H1 (cell line): ENCODE measurements around the gene GP5. TPM values are rescaled to one million over a fixed set of nuclear protein-coding genes. Genes with fewer than 3 reads are reported as not detected.
A peak's percentile ranks its signal among the peaks of the same experiment; 100 is the strongest.

ENCODE experiments used
- CTCF ChIA-PET: fragments of 300-600 bp; sonication (Branson Sonifier 250); formaldehyde crosslinking; loops from one replicate; lab custom pipeline; 2021; ENCODE audit not compliant: partially characterized antibody; lab: Charles Lee
- POLR2A ChIA-PET: fragments of 300-600 bp; sonication (Branson Sonifier 250); formaldehyde crosslinking; loops from one replicate; lab custom pipeline; 2021; ENCODE audit warnings: inconsistent platforms; ENCODE audit not compliant: partially characterized antibody; lab: Charles Lee
- DNase-seq, 2 experiments: peaks; one replicate each; pipeline versions ENCODE4 v3.0.0 to v3.0.0-alpha.2; 2010 to 2022; ENCODE audit warnings: low spot score in 2 of 2, low read depth in 1 of 2, mixed read lengths in 1 of 2
- FAIRE-seq: peaks from 2 replicates; lab custom pipeline; 2011; peaks lifted over from hg19 to GRCh38; lab: Jason Lieb, UNC
- H2AFZ ChIP-seq: 2 replicates; pipeline ENCODE4 v1.8.1; 2012; ENCODE audit warnings: low read length, inconsistent platforms
- H2AK5ac ChIP-seq: 2 replicates; pipeline ENCODE4 v1.6.1; 2013; ENCODE audit warnings: low read depth, low read length
- H2BK120ac ChIP-seq: replicated peaks from 2 replicates; pipeline ENCODE3; 2013; ENCODE audit warnings: low read depth, low read length, inconsistent platforms
- H2BK12ac ChIP-seq: 2 replicates; pipeline ENCODE4 v1.6.1; 2013; ENCODE audit warnings: low read depth, low read length
- H2BK15ac ChIP-seq: 2 replicates; pipeline ENCODE4 v1.6.1; 2013; ENCODE audit warnings: low read length
- H2BK20ac ChIP-seq: 2 replicates; pipeline ENCODE4 v1.6.1; 2013; ENCODE audit warnings: low read length
- H2BK5ac ChIP-seq: 2 replicates; pipeline ENCODE4 v1.6.1; 2013; ENCODE audit warnings: low read depth, low read length
- H3K14ac ChIP-seq: 2 replicates; pipeline ENCODE4 v1.6.1; 2013; ENCODE audit warnings: inconsistent platforms; ENCODE audit not compliant: insufficient read length
- H3K18ac ChIP-seq: 2 replicates; pipeline ENCODE4 v1.6.1; 2013; ENCODE audit warnings: low read length; ENCODE audit errors: extremely low read depth
- H3K23ac ChIP-seq: 2 replicates; pipeline ENCODE4 v1.6.1; 2013; ENCODE audit warnings: inconsistent platforms; ENCODE audit not compliant: insufficient read length
- H3K23me2 ChIP-seq: 2 replicates; pipeline ENCODE4 v1.6.1; 2013; ENCODE audit warnings: low read depth, low read length
- H3K27ac ChIP-seq: 2 replicates; pipeline ENCODE4 v1.6.1; 2011; ENCODE audit warnings: low read depth, low read length, inconsistent platforms
- H3K27me3 ChIP-seq, 4 experiments: replicated peaks in 1 of 4; 1 replicate in 1 of 4; 2 replicates in 3 of 4; pipeline versions ENCODE4 v1.6.1 to v1.8.1; 2011 to 2013; ENCODE audit warnings: low read length in 3 of 4, mild to moderate bottlenecking in 3 of 4, inconsistent platforms in 2 of 4, mixed read lengths in 2 of 4, moderate library complexity in 1 of 4; ENCODE audit not compliant: control insufficient read depth in 3 of 4, insufficient read depth in 3 of 4; ENCODE audit errors: extremely low read depth in 1 of 4
- H3K36me3 ChIP-seq, 4 experiments: 2 replicates each; pipeline versions ENCODE4 v1.6.1 to v1.8.1; 2011 to 2013; ENCODE audit warnings: mild to moderate bottlenecking in 4 of 4, low read length in 3 of 4, moderate library complexity in 2 of 4, control low read depth in 1 of 4, inconsistent platforms in 1 of 4; ENCODE audit not compliant: insufficient read depth in 4 of 4, control insufficient read depth in 2 of 4
- H3K4ac ChIP-seq: replicated peaks from 2 replicates; pipeline ENCODE3; 2013; ENCODE audit warnings: low read length, low read depth, mixed read lengths, inconsistent platforms; ENCODE audit not compliant: insufficient read length
- H3K4me1 ChIP-seq, 4 experiments: replicated peaks in 1 of 4; 1 replicate in 1 of 4; 2 replicates in 3 of 4; pipeline versions ENCODE4 v1.6.1 to v1.8.1; 2011 to 2013; ENCODE audit warnings: low read length in 3 of 4, inconsistent platforms in 2 of 4, mixed read lengths in 1 of 4; ENCODE audit not compliant: insufficient read depth in 4 of 4, control insufficient read depth in 3 of 4
- H3K4me2 ChIP-seq, 2 experiments: 2 replicates each; pipeline versions ENCODE4 v1.6.1 to v1.8.1; 2011 to 2013; ENCODE audit warnings: low read depth in 2 of 2, low read length in 2 of 2, control low read depth in 1 of 2, inconsistent platforms in 1 of 2, mild to moderate bottlenecking in 1 of 2; ENCODE audit not compliant: insufficient read depth in 1 of 2
- H3K4me3 ChIP-seq, 4 experiments: fragments of 200-600, 300-600 bp in 1 of 4; sonication (generic), shearing (Covaris generic), sonication (Bioruptor Twin) in 1 of 4; 2 replicates each; pipeline versions ENCODE4 v1.5.1 to v1.8.1; 2011 to 2016; ENCODE audit warnings: low read length in 4 of 4, low read depth in 3 of 4, control low read depth in 2 of 4, inconsistent platforms in 2 of 4, mild to moderate bottlenecking in 2 of 4, mixed read lengths in 1 of 4, moderate library complexity in 1 of 4; ENCODE audit not compliant: insufficient read depth in 2 of 4; ENCODE audit errors: extremely low read depth in 1 of 4
- H3K56ac ChIP-seq: replicated peaks from 2 replicates; pipeline ENCODE3; 2013; ENCODE audit warnings: low read depth, mild to moderate bottlenecking, mixed read lengths, low read length, inconsistent platforms; ENCODE audit not compliant: insufficient read length
- H3K79me1 ChIP-seq: 2 replicates; pipeline ENCODE4 v1.6.1; 2013; ENCODE audit warnings: low read depth, low read length, control low read depth
- H3K79me2 ChIP-seq, 2 experiments: 2 replicates each; pipeline versions ENCODE4 v1.6.1 to v1.8.1; 2012 to 2013; ENCODE audit warnings: low read length in 2 of 2, mild to moderate bottlenecking in 2 of 2, inconsistent platforms in 1 of 2; ENCODE audit not compliant: insufficient read depth in 2 of 2, control insufficient read depth in 1 of 2
- H3K9ac ChIP-seq, 4 experiments: replicated peaks in 1 of 4; 1 replicate in 1 of 4; 2 replicates in 3 of 4; pipeline versions ENCODE4 v1.6.1 to v1.8.1; 2011 to 2013; ENCODE audit warnings: low read depth in 3 of 4, low read length in 3 of 4, control low read depth in 2 of 4, mild to moderate bottlenecking in 2 of 4, moderate library complexity in 2 of 4, inconsistent platforms in 1 of 4; ENCODE audit errors: extremely low read depth in 1 of 4
- H3K9me3 ChIP-seq, 2 experiments: 2 replicates each; pipeline versions ENCODE4 v1.6.1 to v1.8.1; 2012 to 2013; ENCODE audit warnings: mild to moderate bottlenecking in 2 of 2, moderate library complexity in 2 of 2, control low read depth in 1 of 2, inconsistent platforms in 1 of 2, low read depth in 1 of 2, low read length in 1 of 2, mixed read lengths in 1 of 2; ENCODE audit not compliant: insufficient read depth in 2 of 2
- H4K20me1 ChIP-seq, 2 experiments: replicated peaks in 1 of 2; 2 replicates each; pipeline versions ENCODE3 to v1.8.1; 2011 to 2013; ENCODE audit warnings: inconsistent platforms in 2 of 2, low read length in 2 of 2, mild to moderate bottlenecking in 1 of 2; ENCODE audit not compliant: insufficient read depth in 2 of 2, control insufficient read depth in 1 of 2
- H4K5ac ChIP-seq: 2 replicates; pipeline ENCODE4 v1.6.1; 2013; ENCODE audit warnings: low read length, low read depth, mixed read lengths, inconsistent platforms; ENCODE audit not compliant: insufficient read length
- H4K8ac ChIP-seq: 2 replicates; pipeline ENCODE4 v1.8.0; 2013; ENCODE audit warnings: mild to moderate bottlenecking, moderate library complexity, low read length, inconsistent platforms; ENCODE audit not compliant: insufficient read depth; ENCODE audit errors: extremely low read depth
- H4K91ac ChIP-seq: replicated peaks from 2 replicates; pipeline ENCODE3; 2013; ENCODE audit warnings: low read length, mixed read lengths, inconsistent platforms; ENCODE audit not compliant: insufficient read length
- JUND ChIP-seq: IDR thresholded peaks from 2 replicates; pipeline ENCODE4 v1.6.1; 2011; ENCODE audit warnings: mild to moderate bottlenecking, improper control_type of control experiment, low read length
- PHF8 ChIP-seq: fragments of 200-600 bp; sonication (generic); conservative IDR thresholded peaks from 2 replicates; pipeline ENCODE4 v1.7.1; 2012; ENCODE audit warnings: low read depth, mild to moderate bottlenecking, inconsistent platforms, low read length, moderate library complexity
- POLR2AphosphoS5 ChIP-seq: IDR thresholded peaks from 2 replicates; pipeline ENCODE4 v1.6.1; 2011; ENCODE audit warnings: low read depth, low read length
- SIN3A ChIP-seq, 2 experiments: IDR thresholded peaks in 1 of 2; conservative IDR thresholded peaks in 1 of 2; 2 replicates each; pipeline ENCODE4 v1.6.1; 2011 to 2012; ENCODE audit warnings: low read length in 2 of 2, improper control_type of control experiment in 1 of 2, low read depth in 1 of 2, mild to moderate bottlenecking in 1 of 2
- SIRT6 ChIP-seq: IDR thresholded peaks from one replicate; pipeline ENCODE4 v1.7.1; 2012; ENCODE audit warnings: low read length, inconsistent platforms
- TAF7 ChIP-seq: optimal IDR thresholded peaks from 2 replicates; pipeline ENCODE3; 2011; ENCODE audit warnings: low read depth, mild to moderate bottlenecking, inconsistent platforms, low read length, moderate library complexity, borderline replicate concordance
- WGBS, 2 experiments: shearing (Covaris generic) in 1 of 2; methylation state at CpG; one replicate each; pipeline versions ENCODE4 v1.1.6 to v1.1.7; 2013 to 2015; ENCODE audit warnings: low lambda C conversion rate in 2 of 2, mixed read lengths in 2 of 2, inconsistent platforms in 1 of 2, low coverage in 1 of 2, missing lambda C conversion rate in 1 of 2; ENCODE audit not compliant: insufficient replicate concordance in 2 of 2, insufficient coverage in 1 of 2, insufficient read length in 1 of 2; ENCODE audit errors: extremely low coverage in 1 of 2, missing lambda C conversion rate in 1 of 2; 5-methylcytosine and 5-hydroxymethylcytosine counted together
- polyA plus RNA-seq, 7 experiments: library from polyadenylated mRNA; depleted of rRNA in 3 of 7; stranded (reverse) in 5 of 7; unstranded in 2 of 7; fragments of >200 nt in 5 of 7; fragments of 200-250 nt in 2 of 7; gene quantifications; 1 replicate in 5 of 7; 2 replicates in 1 of 7; 4 replicates in 1 of 7; pipeline versions ENCODE4 v1.2.1 to v1.2.3, GENCODE V29; 2011 to 2013; ENCODE audit warnings: missing spikeins in 2 of 7, mixed read lengths in 2 of 7
- total RNA-seq: library from RNA; stranded (reverse); fragmentation: NEBNext Ultra II Directional; extraction: Animal tissue kit (Norgen Biotek cat#: 25700); gene quantifications from 2 replicates; pipeline ENCODE4 v1.2.1, GENCODE V29; 2021
- TF ChIP-seq, protein P1 (sequence below): IDR thresholded peaks from 2 replicates; pipeline ENCODE4 v1.6.1; 2012; ENCODE audit warnings: inconsistent platforms

The GP5 gene
- total and polyA plus RNA-seq, 2 of the 8 experiments (the other 6 are each of a cell fraction or from before 2014, with no cell fraction given) = 0.13 to 0.14 TPM

DNA sequence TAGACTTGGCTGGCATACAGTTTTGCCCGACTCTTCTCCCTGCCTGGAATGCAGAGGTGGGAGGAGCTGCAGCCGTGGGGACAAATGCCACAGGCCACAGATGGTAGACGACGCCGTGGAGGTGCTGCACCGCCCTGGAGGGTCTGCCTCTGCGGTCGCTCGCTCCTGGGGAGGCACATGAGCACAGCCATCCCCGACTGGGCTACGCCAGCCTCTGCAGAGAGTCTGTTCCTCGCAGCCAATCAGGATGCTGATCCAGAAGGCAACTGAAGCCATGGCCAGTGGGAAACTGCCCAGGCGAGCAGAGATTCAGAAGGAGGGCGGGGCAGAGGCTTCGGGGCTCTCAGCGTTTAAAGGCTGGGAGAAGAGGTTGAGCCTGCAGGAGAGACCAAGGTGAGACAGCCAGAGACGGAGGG is 17.6 kb downstream of the GP5 start:
- Histone ChIP-seq H3K18ac (no peak overlapping the region), H2BK12ac (peak overlapping the region; percentile 27; the same call in 1 of the 2 replicates), H4K8ac (0 out of 2 replicates have a peak overlapping the region, but pooled peaks have one; percentile 60), H2BK15ac (no peak overlapping the region), H2BK5ac (no peak overlapping the region), H2BK120ac (no peak overlapping the region), H3K36me3 (no peaks in the 10 kb centered on the region), H3K56ac (no peak overlapping the region), H4K5ac (no peak overlapping the region), H3K79me2 (no peaks in the 10 kb centered on the region), H3K27ac (no peak overlapping the region), H2BK20ac (no peak overlapping the region), H3K4me1 (peaks cover 0 to 10% (median 6%) of the 10 kb centered on the region in 4 experiments; a peak in 6 of 7 replicates), H2AFZ (no peak overlapping the region), H4K91ac (no peak overlapping the region), H3K27me3 (no peaks in the 10 kb centered on the region; a peak in 1 of 7 replicates), H3K23me2 (no peaks in the 10 kb centered on the region), H2AK5ac (no peak overlapping the region), H3K4me2 (no peak overlapping the region), H3K4me3 (no peak overlapping the region), H3K14ac (no peak overlapping the region), H3K79me1 (no peaks in the 10 kb centered on the region), H3K9ac (no peak overlapping the region), H4K20me1 (no peaks in the 10 kb centered on the region), H3K23ac (no peak overlapping the region), H3K4ac (no peak overlapping the region), H3K9me3 (no peaks in the 10 kb centered on the region)
- FAIRE-seq (no peak), DNase-seq (no peak)
- 88% methylated on average over 17 of the region's 17 CpGs; no CpG with 5 or more reads in 1 of the 2 experiments for WGBS, 2 experiments
- POLR2A ChIA-PET = interaction anchor here (0.5 to 1.1 kb wide), 2 partner anchors 16 to 805 kb away, joined by 3 to 4 read pairs; no protein-coding TSS in a partner anchor
- TF ChIP-seq PHF8 (no peak), JUND (no peak), SIRT6 (no peak), TAF7 (no peak), POLR2AphosphoS5 (no peak), SIN3A (conservative IDR thresholded peaks at IDR 0.05 in 1 of 2, IDR thresholded peaks at IDR 0.05 in 1 of 2; ENCODE audit: low read depth in 1 of 2, low read length in 2 of 2) (no peak)
- TF ChIP-seq, protein P1, sequence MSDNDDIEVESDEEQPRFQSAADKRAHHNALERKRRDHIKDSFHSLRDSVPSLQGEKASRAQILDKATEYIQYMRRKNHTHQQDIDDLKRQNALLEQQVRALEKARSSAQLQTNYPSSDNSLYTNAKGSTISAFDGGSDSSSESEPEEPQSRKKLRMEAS = no peak
- CTCF ChIA-PET = interaction anchor here (1.1 kb wide), 1 partner anchor 26 kb away, joined by 4 read pairs; no protein-coding TSS in a partner anchor
